Hepatocyte (in vitro differentiated cells): ENCODE data around the gene TNRC6A.

ENCODE experiments used
- EZH2 ChIP-seq: fragments of 200-600 bp; sonication (generic); IDR thresholded peaks from 2 replicates; pipeline ENCODE4 v1.6.1; 2016; ENCODE audit warnings: antibody characterized with exemption, mild to moderate bottlenecking, borderline replicate concordance
- EZH2phosphoT487 ChIP-seq: fragments of 200-600 bp; sonication (generic); IDR thresholded peaks from one replicate; pipeline ENCODE4 v1.6.1; 2018; ENCODE audit warnings: antibody characterized with exemption, mild to moderate bottlenecking, low read depth, moderate library complexity; ENCODE audit not compliant: unreplicated experiment, severe bottlenecking
- TF ChIP-seq, protein P1 (sequence below): fragments of 200-600 bp; sonication (generic); IDR thresholded peaks from 2 replicates; pipeline ENCODE4 v1.5.1; 2016; ENCODE audit warnings: antibody characterized with exemption, mild to moderate bottlenecking; ENCODE audit not compliant: poor library complexity

DNA sequence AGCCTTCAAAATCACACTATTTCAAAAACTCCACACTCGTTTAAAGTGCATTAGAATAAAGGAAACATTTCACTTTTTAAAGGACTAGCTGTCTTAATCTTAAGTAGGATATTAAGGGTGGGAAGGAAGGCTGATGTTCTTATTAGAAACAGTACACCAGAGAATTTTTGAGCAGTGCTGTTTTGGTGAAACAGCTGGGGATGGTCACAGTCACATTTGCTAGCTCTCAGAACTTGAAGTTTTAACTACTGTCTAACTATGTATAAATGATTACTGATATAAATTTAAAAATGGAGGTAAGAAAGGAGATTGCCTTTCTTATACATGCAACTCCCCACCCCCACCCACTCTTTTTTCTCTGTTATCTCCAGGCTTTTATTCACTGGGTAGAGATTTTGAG is 77.8 kb downstream of the TNRC6A start:
- TF ChIP-seq, protein P1, sequence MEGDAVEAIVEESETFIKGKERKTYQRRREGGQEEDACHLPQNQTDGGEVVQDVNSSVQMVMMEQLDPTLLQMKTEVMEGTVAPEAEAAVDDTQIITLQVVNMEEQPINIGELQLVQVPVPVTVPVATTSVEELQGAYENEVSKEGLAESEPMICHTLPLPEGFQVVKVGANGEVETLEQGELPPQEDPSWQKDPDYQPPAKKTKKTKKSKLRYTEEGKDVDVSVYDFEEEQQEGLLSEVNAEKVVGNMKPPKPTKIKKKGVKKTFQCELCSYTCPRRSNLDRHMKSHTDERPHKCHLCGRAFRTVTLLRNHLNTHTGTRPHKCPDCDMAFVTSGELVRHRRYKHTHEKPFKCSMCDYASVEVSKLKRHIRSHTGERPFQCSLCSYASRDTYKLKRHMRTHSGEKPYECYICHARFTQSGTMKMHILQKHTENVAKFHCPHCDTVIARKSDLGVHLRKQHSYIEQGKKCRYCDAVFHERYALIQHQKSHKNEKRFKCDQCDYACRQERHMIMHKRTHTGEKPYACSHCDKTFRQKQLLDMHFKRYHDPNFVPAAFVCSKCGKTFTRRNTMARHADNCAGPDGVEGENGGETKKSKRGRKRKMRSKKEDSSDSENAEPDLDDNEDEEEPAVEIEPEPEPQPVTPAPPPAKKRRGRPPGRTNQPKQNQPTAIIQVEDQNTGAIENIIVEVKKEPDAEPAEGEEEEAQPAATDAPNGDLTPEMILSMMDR = no peak
- TF ChIP-seq EZH2phosphoT487 (no peak), EZH2 (no peak)
